Gastroesophageal sphincter (tissue), 4 donors: ENCODE measurements around the gene BCKDK. TPM values are rescaled to one million over a fixed set of nuclear protein-coding genes. Genes with fewer than 3 reads are reported as not detected.
"Not testable (repeated sequence)": the region's sequence is repeated elsewhere in the genome, so short reads cannot be mapped to it uniquely, and the experiment has no call there.

ENCODE experiments used
- ATAC-seq: fragments of 150-250 bp; one replicate; pipeline ENCODE4 v1.9.1; 2016; ENCODE audit warnings: mild to moderate bottlenecking, moderate library complexity
- H3K27ac ChIP-seq, 4 donors: fragments of 200-600 bp; sonication (generic) in 3 of 4; 1 replicate in 3 of 4; 2 replicates in 1 of 4; pipeline ENCODE4 v1.5.1; 2016 to 2019
- H3K27me3 ChIP-seq: fragments of 200-600 bp; sonication (generic); one replicate; pipeline ENCODE4 v1.5.1; 2019
- H3K36me3 ChIP-seq, 2 donors: fragments of 200-600 bp; sonication (generic); one replicate each; pipeline ENCODE4 v1.5.1; 2019; ENCODE audit warnings: control low read depth in 1 of 2
- H3K4me1 ChIP-seq, 3 donors: fragments of 200-600 bp; sonication (generic); 1 replicate in 2 of 3; 2 replicates in 1 of 3; pipeline ENCODE4 v1.5.1; 2016 to 2019; ENCODE audit warnings: control low read depth in 2 of 3
- H3K4me3 ChIP-seq, 2 donors: fragments of 200-600 bp; sonication (generic); one replicate each; pipeline ENCODE4 v1.5.1; 2019; ENCODE audit warnings: mild to moderate bottlenecking in 1 of 2, moderate library complexity in 1 of 2
- H3K9me3 ChIP-seq, 3 donors: fragments of 200-600 bp; sonication (generic); one replicate each; pipeline ENCODE4 v1.5.1; 2017 to 2019; ENCODE audit warnings: control low read depth in 2 of 3
- CTCF ChIP-seq, 4 experiments: fragments of 200-600 bp in 2 of 4; fragments of 450-650 bp in 2 of 4; sonication (generic) in 1 of 4; IDR thresholded peaks; one replicate each; pipeline ENCODE4 v1.5.1; 2017 to 2019; ENCODE audit warnings: antibody characterized with exemption in 4 of 4, mild to moderate bottlenecking in 2 of 4, moderate library complexity in 2 of 4
- EP300 ChIP-seq: sonication (generic); formaldehyde crosslinking; IDR thresholded peaks from one replicate; pipeline ENCODE4 v1.6.1; 2017; ENCODE audit warnings: antibody characterized with exemption, mild to moderate bottlenecking
- POLR2A ChIP-seq, 2 donors: fragments of 450-650 bp; IDR thresholded peaks; one replicate each; pipeline ENCODE4 v1.6.1; 2017; ENCODE audit warnings: antibody characterized with exemption in 2 of 2, mild to moderate bottlenecking in 2 of 2, moderate library complexity in 1 of 2
- POLR2AphosphoS5 ChIP-seq: sonication (generic); formaldehyde crosslinking; IDR thresholded peaks from one replicate; pipeline ENCODE4 v1.6.1; 2017; ENCODE audit warnings: antibody characterized with exemption
- WGBS, 2 donors: methylation state at CpG; one replicate each; pipeline ENCODE4 v1.1.5; 2018; ENCODE audit warnings: low coverage in 1 of 2; 5-methylcytosine and 5-hydroxymethylcytosine counted together
- total RNA-seq, 4 donors: library from RNA; depleted of rRNA; stranded (reverse); fragments of >200 nt; gene quantifications; one replicate each; pipeline ENCODE4 v1.1.0, GENCODE V29; 2016

BCKDK gene
- total RNA-seq, 4 donors from 2014 or later: 26.5 to 70.2 (median 39.8) TPM

- H3K4me1 ChIP-seq: peaks cover 0 to 28% (median 6%) of the 10 kb centered on the region in 3 donors
- TF ChIP-seq POLR2A (IDR thresholded peaks at IDR 0.05) (no peak), POLR2AphosphoS5 (no peak), CTCF (IDR thresholded peaks at IDR 0.05) (no peak), EP300 (no peak)
- no peak for ATAC-seq
- no peaks in the 10 kb centered on the region for H3K27me3 ChIP-seq
- peak overlapping the region in 3 of 4 donors; percentile 83 to 95 (median 89) for H3K27ac ChIP-seq
- H3K4me3 ChIP-seq: peak overlapping the region in 1 of 2 donors; percentile 86
- peaks cover 0 to 39% of the 10 kb centered on the region in 2 donors for H3K36me3 ChIP-seq
- 24 to 38% methylated on average over 8 of the region's 17 CpGs for WGBS, 2 donors
- H3K9me3 ChIP-seq: no peaks in the 10 kb centered on the region
Measured at GRCh38 chr16:31093132-31093703, 15.0 kb upstream of the BCKDK start.

GRCh38 chr16:31094088-31094423 is 14.1 kb upstream of the BCKDK start:
- H3K9me3 ChIP-seq: no peaks in the 10 kb centered on the region
- TF ChIP-seq CTCF (IDR thresholded peaks at IDR 0.05) (no peak), EP300 (no peak), POLR2A (IDR thresholded peaks at IDR 0.05) (no peak), POLR2AphosphoS5 (no peak)
- peak overlapping the region; percentile 51 to 86 for H3K4me3 ChIP-seq
- ATAC-seq: peak; percentile 2
- peaks cover 0 to 28% (median 6%) of the 10 kb centered on the region in 3 donors for H3K4me1 ChIP-seq
- 1% methylated on average over 14 to 19 of the region's 20 CpGs for WGBS, 2 donors
- H3K36me3 ChIP-seq: peaks cover 0 to 31% of the 10 kb centered on the region in 2 donors
- peak overlapping the region; percentile 54 to 95 (median 86) for H3K27ac ChIP-seq
- H3K27me3 ChIP-seq: no peaks in the 10 kb centered on the region

- ATAC-seq: peak; percentile 97
- Histone ChIP-seq H3K4me3 (peak within 1 kb of the TSS; percentile 51 to 86), H3K9me3 (no peaks in the 10 kb centered on the region), H3K27me3 (no peaks in the 10 kb centered on the region), H3K27ac (peak within 1 kb of the TSS; percentile 55 to 95 (median 86)), H3K36me3 (peaks cover 0 to 26% of the 10 kb centered on the region in 2 donors), H3K4me1 (peaks cover 0 to 28% (median 6%) of the 10 kb centered on the region in 3 donors)
- no CpG with 5 or more reads among the region's 69 CpGs for WGBS, 2 donors
- TF ChIP-seq CTCF (IDR thresholded peaks at IDR 0.05) (peak in 3 of 4 experiments; percentile 5 to 24 (median 17)), POLR2AphosphoS5 (peak; percentile 85), EP300 (no peak), POLR2A (IDR thresholded peaks at IDR 0.05) (peak; percentile 43 to 62)
Measured at GRCh38 chr16:31094424-31095120, 13.6 kb upstream of the BCKDK start, which contains the start of gene VKORC1. VKORC1 (minus strand) TSS chr16:31094797; CDS start chr16:31094729, 68 bp downstream.

- WGBS, 2 donors: 64 to 77% methylated on average over 2 to 3 of the region's 4 CpGs
- no peak overlapping the region for H3K27ac ChIP-seq
- no peak for ATAC-seq
- no peak overlapping the region for H3K4me3 ChIP-seq
- TF ChIP-seq CTCF (IDR thresholded peaks at IDR 0.05) (no peak), POLR2A (IDR thresholded peaks at IDR 0.05) (no peak)
- H3K4me1 ChIP-seq: peaks cover 0 to 8% (median 0%) of the 10 kb centered on the region in 3 donors
- H3K36me3 ChIP-seq: no peaks in the 10 kb centered on the region
- no peaks in the 10 kb centered on the region for H3K9me3 ChIP-seq
- no peaks in the 10 kb centered on the region for H3K27me3 ChIP-seq
Measured at GRCh38 chr16:31099860-31100638, 8.1 kb upstream of the BCKDK start.

GRCh38 chr16:31100876-31101641 is 7.1 kb upstream of the BCKDK start:
- WGBS, 2 donors: 61 to 78% methylated on average over 6 to 12 of the region's 13 CpGs

More at GRCh38 chr16:31100876-31101641, 7.1 kb upstream of the BCKDK start:
- ATAC-seq, H3K4me3 ChIP-seq, H3K27me3 ChIP-seq, H3K27ac ChIP-seq, H3K9me3 ChIP-seq, H3K4me1 ChIP-seq, H3K36me3 ChIP-seq: not testable (repeated sequence)
